GM12878 (cell line): ENCODE results near the gene ATP4A. TPM values are rescaled to one million over a fixed set of nuclear protein-coding genes. Genes with fewer than 3 reads are reported as not detected.
A peak's percentile ranks its signal among the peaks of the same experiment; 100 is the strongest.

Experiments
- ATAC-seq: fragments of 200-7000 bp; cut with Tn5 transposase; 3 replicates; pipeline ENCODE4 v1.9.1; 2020; ENCODE audit warnings: mild to moderate bottlenecking, moderate library complexity
- BruUV-seq: library from RNA; stranded (reverse); fragments of 400-500 nt; replicated peaks from 2 replicates; lab custom pipeline; 2021; lab: Mats Ljungman, UMichigan
- CTCF ChIA-PET: fragments of 300-600 bp; sonication (Branson Sonifier 250); formaldehyde crosslinking; extraction: SDS; loops from one replicate; lab custom pipeline; 2021; ENCODE audit warnings: inconsistent platforms; lab: Yijun Ruan, JAX
- POLR2A ChIA-PET: fragments of 350-600 bp; formaldehyde crosslinking; extraction: SDS; loops from one replicate; lab custom pipeline; 2021; ENCODE audit warnings: inconsistent platforms; lab: Charles Lee
- RAD21 ChIA-PET: fragments of 300-600 bp; sonication (Branson Sonifier 250); formaldehyde crosslinking; loops from one replicate; lab custom pipeline; 2023; ENCODE audit warnings: antibody characterized with exemption; ENCODE audit not compliant: unreplicated experiment; lab: Charles Lee
- SMC1A ChIA-PET: fragments of 300-600 bp; sonication (Branson Sonifier 250); formaldehyde crosslinking; loops from one replicate; lab custom pipeline; 2023; ENCODE audit not compliant: unreplicated experiment, uncharacterized antibody; lab: Charles Lee
- DNase-seq: peaks from one replicate; pipeline ENCODE4 v3.0.0-alpha.2; 2011; ENCODE audit warnings: low read depth, low spot score
- FAIRE-seq: peaks from 3 replicates; lab custom pipeline; 2011; peaks lifted over from hg19 to GRCh38; lab: Jason Lieb, UNC
- H2AFZ ChIP-seq: 2 replicates; pipeline ENCODE4 v1.6.0; 2011; ENCODE audit warnings: low read depth, low read length, control low read depth; ENCODE audit not compliant: control insufficient read depth
- H3K27ac ChIP-seq: 2 replicates; pipeline ENCODE4 v1.5.1; 2011; ENCODE audit warnings: control low read depth; ENCODE audit not compliant: control insufficient read depth, insufficient read depth
- H3K27me3 ChIP-seq, 2 experiments: replicated peaks in 1 of 2; 2 replicates each; pipeline versions ENCODE4 v1.6.0 to v1.6.1; 2011; ENCODE audit warnings: low read length in 1 of 2; ENCODE audit not compliant: control insufficient read depth in 2 of 2, insufficient read depth in 2 of 2
- H3K36me3 ChIP-seq, 2 experiments: 2 replicates each; pipeline ENCODE4 v1.5.1; 2011; ENCODE audit warnings: low read length in 1 of 2; ENCODE audit not compliant: control insufficient read depth in 2 of 2, insufficient read depth in 2 of 2
- H3K4me1 ChIP-seq: 2 replicates; pipeline ENCODE4 v1.6.1; 2011; ENCODE audit warnings: mild to moderate bottlenecking, low read length, moderate library complexity, mixed read lengths; ENCODE audit not compliant: control insufficient read depth, insufficient read depth
- H3K4me2 ChIP-seq: 2 replicates; pipeline ENCODE4 v1.6.0; 2011; ENCODE audit warnings: control low read depth; ENCODE audit not compliant: control insufficient read depth, insufficient read depth
- H3K4me3 ChIP-seq: fragments of 200-600 bp; sonication (generic); 2 replicates; pipeline ENCODE4 v1.5.1; 2016
- H3K79me2 ChIP-seq: 2 replicates; pipeline ENCODE4 v1.6.0; 2011; ENCODE audit warnings: low read length; ENCODE audit not compliant: control insufficient read depth, insufficient read depth
- H3K9ac ChIP-seq: 2 replicates; pipeline ENCODE4 v1.8.0; 2011; ENCODE audit warnings: low read length, control low read depth, mixed read lengths; ENCODE audit not compliant: control insufficient read depth, insufficient read depth
- H3K9me3 ChIP-seq: replicated peaks from 3 replicates; pipeline ENCODE4 v1.5.1; 2011; ENCODE audit warnings: mild to moderate bottlenecking, low read length; ENCODE audit not compliant: control insufficient read depth, insufficient read depth
- H4K20me1 ChIP-seq: 2 replicates; pipeline ENCODE4 v1.6.0; 2011; ENCODE audit not compliant: control insufficient read depth, insufficient read depth
- CREM ChIP-seq: IDR thresholded peaks from 2 replicates; pipeline ENCODE4 v1.6.1; 2014; ENCODE audit warnings: antibody characterized with exemption, low read depth
- EGR1 ChIP-seq, 2 experiments: IDR thresholded peaks; 1 replicate in 1 of 2; 2 replicates in 1 of 2; pipeline ENCODE4 v1.6.1; 2011 to 2012; ENCODE audit warnings: low read depth in 2 of 2, low read length in 2 of 2, borderline replicate concordance in 1 of 2, mild to moderate bottlenecking in 1 of 2, moderate library complexity in 1 of 2
- FOXM1 ChIP-seq: IDR thresholded peaks from 2 replicates; pipeline ENCODE4 v1.6.1; 2012; ENCODE audit warnings: low read depth, mild to moderate bottlenecking, inconsistent platforms, low read length, moderate library complexity
- MEF2B ChIP-seq: fragments of 450-650 bp; IDR thresholded peaks from 2 replicates; pipeline ENCODE4 v1.6.1; 2018; ENCODE audit warnings: mild to moderate bottlenecking, moderate library complexity; ENCODE audit not compliant: partially characterized antibody, poor library complexity, severe bottlenecking
- RCOR1 ChIP-seq: conservative IDR thresholded peaks from 2 replicates; pipeline ENCODE4 v1.6.1; 2012; ENCODE audit warnings: low read depth, low read length, improper control_type of control experiment
- SIN3A ChIP-seq: IDR thresholded peaks from 2 replicates; pipeline ENCODE4 v1.6.1; 2012; ENCODE audit warnings: low read depth, low read length, improper control_type of control experiment
- WGBS: methylation state at CpG from one replicate; pipeline ENCODE4 v1.1.6; 2016; ENCODE audit warnings: low lambda C conversion rate; ENCODE audit not compliant: insufficient replicate concordance, insufficient coverage; ENCODE audit errors: missing lambda C conversion rate; 5-methylcytosine and 5-hydroxymethylcytosine counted together
- in situ Hi-C: fragments of 300-500 bp; cut with MboI; formaldehyde crosslinking; loops from 9 replicates; pipeline ENCODE4 v1.14.3; 2018; ENCODE audit warnings: mixed read lengths
- intact Hi-C: fragments of 100-400 bp; cut with micrococcal nuclease; formaldehyde crosslinking; loops from one replicate; pipeline ENCODE4 v1.14.2; 2022; ENCODE audit not compliant: unreplicated experiment
- polyA plus RNA-seq, 11 experiments: library from polyadenylated mRNA; depleted of rRNA in 4 of 11; unstranded in 6 of 11; stranded (reverse) in 5 of 11; fragments of >200 nt; fragmentation: Nextera tagmentation in 4 of 11; fragmentation: Illumina TruSeq in 1 of 11; extraction: Ambion mirVana in 4 of 11; extraction: Trizol in 1 of 11; gene quantifications; 1 replicate in 1 of 11; 2 replicates in 10 of 11; pipeline versions ENCODE4 v1.2.1 to v1.2.3, GENCODE V29; 2011 to 2016; ENCODE audit warnings: inconsistent platforms in 2 of 11, missing spikeins in 2 of 11, low read depth in 1 of 11
- total RNA-seq, 4 experiments: library from RNA; depleted of rRNA in 3 of 4; stranded (reverse); fragments of >200 nt in 3 of 4; fragmentation: Illumina TruSeq in 1 of 4; extraction: Trizol in 1 of 4; gene quantifications; 2 replicates each; pipeline versions ENCODE4 v1.2.1 to v1.2.3, GENCODE V29; 2013 to 2021
- TF ChIP-seq, protein P1 (sequence below): IDR thresholded peaks from 2 replicates; pipeline ENCODE4 v1.6.1; 2011; ENCODE audit warnings: mild to moderate bottlenecking, low read depth, low read length, moderate library complexity; ENCODE audit not compliant: insufficient replicate concordance
- TF ChIP-seq, protein P2 (sequence below): IDR thresholded peaks from 2 replicates; pipeline ENCODE4 v1.6.1; 2012; ENCODE audit warnings: improper control_type of control experiment, low read depth, low read length; ENCODE audit not compliant: insufficient replicate concordance
- TF ChIP-seq, protein P3 (sequence below): fragments of 450-650 bp; IDR thresholded peaks from 2 replicates; pipeline ENCODE4 v1.6.1; 2016; ENCODE audit warnings: mild to moderate bottlenecking, moderate library complexity, borderline replicate concordance

ATP4A gene
- total and polyA plus RNA-seq, 10 of the 15 experiments (the other 5 are each of a cell fraction or from before 2014, with no cell fraction given), result 0.03 to 1.5 (median 0.11) TPM; not detected in 3

DNA sequence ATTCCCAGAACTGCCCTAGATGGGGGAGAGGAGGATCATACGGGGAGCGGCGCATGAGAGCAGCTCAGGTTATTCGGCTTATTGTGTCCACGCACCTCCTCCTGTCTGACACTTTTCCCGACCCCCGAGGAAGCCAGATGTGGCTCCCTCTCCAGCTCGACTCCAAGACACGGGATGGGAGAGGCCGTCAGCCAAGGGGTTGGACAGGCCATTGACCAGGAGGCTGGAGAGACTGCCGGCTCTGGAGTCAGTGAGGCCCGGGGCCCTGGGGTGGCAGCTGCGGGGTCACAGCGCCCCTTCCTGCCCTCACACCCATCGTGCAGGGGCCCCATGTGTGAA lies 52.9 kb downstream of the ATP4A start:
- ChIA-PET RAD21 (interaction anchor here (0.8 to 4.8 kb wide), 19 partner anchors 15 to 443 kb away, joined by 3 to 24 read pairs (median 3); partner anchors contain the start of genes COX6B1, HAUS5 and LIN37), POLR2A (interaction anchor here (0.6 to 2.6 kb wide), 7 partner anchors 24 to 138 kb away, joined by 3 to 14 read pairs (median 5); partner anchors contain the start of genes COX6B1 and HAUS5), CTCF (interaction anchor here (0.7 to 6.3 kb wide), 39 partner anchors 10 to 368 kb away, joined by 3 to 87 read pairs (median 5); partner anchors contain the start of genes COX6B1, ETV2, FXYD7 and HAUS5), SMC1A (interaction anchor here (0.7 to 5.7 kb wide), 11 partner anchors 15 to 163 kb away, joined by 3 to 35 read pairs (median 5); partner anchors contain the start of genes FFAR1, FFAR2 and HAUS5)
- H2AFZ ChIP-seq, result no peak overlapping the region; the same call in 1 of the 2 replicates
- no peaks in the 10 kb centered on the region for H4K20me1 ChIP-seq
- in situ Hi-C loops, result no loop called here
- intact Hi-C loops, result loop anchor here (1.0 to 2.0 kb wide), 2 partner anchors 34 to 82 kb away; partner anchors contain the start of gene TMEM147
- H3K36me3 ChIP-seq, result no peaks in the 10 kb centered on the region
- TF ChIP-seq CREM, result no peak
- no peak for TF ChIP-seq FOXM1
- TF ChIP-seq RCOR1, result no peak
- TF ChIP-seq SIN3A, result no peak
- no peak for TF ChIP-seq EGR1 (IDR thresholded peaks at IDR 0.05; ENCODE audit: borderline replicate concordance in 1 of 2, low read depth in 2 of 2, low read length in 2 of 2)
- TF ChIP-seq, protein P1, sequence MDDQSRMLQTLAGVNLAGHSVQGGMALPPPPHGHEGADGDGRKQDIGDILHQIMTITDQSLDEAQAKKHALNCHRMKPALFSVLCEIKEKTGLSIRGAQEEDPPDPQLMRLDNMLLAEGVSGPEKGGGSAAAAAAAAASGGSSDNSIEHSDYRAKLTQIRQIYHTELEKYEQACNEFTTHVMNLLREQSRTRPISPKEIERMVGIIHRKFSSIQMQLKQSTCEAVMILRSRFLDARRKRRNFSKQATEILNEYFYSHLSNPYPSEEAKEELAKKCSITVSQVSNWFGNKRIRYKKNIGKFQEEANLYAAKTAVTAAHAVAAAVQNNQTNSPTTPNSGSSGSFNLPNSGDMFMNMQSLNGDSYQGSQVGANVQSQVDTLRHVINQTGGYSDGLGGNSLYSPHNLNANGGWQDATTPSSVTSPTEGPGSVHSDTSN, result no peak
- TF ChIP-seq, protein P2, sequence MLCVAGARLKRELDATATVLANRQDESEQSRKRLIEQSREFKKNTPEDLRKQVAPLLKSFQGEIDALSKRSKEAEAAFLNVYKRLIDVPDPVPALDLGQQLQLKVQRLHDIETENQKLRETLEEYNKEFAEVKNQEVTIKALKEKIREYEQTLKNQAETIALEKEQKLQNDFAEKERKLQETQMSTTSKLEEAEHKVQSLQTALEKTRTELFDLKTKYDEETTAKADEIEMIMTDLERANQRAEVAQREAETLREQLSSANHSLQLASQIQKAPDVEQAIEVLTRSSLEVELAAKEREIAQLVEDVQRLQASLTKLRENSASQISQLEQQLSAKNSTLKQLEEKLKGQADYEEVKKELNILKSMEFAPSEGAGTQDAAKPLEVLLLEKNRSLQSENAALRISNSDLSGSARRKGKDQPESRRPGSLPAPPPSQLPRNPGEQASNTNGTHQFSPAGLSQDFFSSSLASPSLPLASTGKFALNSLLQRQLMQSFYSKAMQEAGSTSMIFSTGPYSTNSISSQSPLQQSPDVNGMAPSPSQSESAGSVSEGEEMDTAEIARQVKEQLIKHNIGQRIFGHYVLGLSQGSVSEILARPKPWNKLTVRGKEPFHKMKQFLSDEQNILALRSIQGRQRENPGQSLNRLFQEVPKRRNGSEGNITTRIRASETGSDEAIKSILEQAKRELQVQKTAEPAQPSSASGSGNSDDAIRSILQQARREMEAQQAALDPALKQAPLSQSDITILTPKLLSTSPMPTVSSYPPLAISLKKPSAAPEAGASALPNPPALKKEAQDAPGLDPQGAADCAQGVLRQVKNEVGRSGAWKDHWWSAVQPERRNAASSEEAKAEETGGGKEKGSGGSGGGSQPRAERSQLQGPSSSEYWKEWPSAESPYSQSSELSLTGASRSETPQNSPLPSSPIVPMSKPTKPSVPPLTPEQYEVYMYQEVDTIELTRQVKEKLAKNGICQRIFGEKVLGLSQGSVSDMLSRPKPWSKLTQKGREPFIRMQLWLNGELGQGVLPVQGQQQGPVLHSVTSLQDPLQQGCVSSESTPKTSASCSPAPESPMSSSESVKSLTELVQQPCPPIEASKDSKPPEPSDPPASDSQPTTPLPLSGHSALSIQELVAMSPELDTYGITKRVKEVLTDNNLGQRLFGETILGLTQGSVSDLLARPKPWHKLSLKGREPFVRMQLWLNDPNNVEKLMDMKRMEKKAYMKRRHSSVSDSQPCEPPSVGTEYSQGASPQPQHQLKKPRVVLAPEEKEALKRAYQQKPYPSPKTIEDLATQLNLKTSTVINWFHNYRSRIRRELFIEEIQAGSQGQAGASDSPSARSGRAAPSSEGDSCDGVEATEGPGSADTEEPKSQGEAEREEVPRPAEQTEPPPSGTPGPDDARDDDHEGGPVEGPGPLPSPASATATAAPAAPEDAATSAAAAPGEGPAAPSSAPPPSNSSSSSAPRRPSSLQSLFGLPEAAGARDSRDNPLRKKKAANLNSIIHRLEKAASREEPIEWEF, result no peak
- TF ChIP-seq, protein P3, sequence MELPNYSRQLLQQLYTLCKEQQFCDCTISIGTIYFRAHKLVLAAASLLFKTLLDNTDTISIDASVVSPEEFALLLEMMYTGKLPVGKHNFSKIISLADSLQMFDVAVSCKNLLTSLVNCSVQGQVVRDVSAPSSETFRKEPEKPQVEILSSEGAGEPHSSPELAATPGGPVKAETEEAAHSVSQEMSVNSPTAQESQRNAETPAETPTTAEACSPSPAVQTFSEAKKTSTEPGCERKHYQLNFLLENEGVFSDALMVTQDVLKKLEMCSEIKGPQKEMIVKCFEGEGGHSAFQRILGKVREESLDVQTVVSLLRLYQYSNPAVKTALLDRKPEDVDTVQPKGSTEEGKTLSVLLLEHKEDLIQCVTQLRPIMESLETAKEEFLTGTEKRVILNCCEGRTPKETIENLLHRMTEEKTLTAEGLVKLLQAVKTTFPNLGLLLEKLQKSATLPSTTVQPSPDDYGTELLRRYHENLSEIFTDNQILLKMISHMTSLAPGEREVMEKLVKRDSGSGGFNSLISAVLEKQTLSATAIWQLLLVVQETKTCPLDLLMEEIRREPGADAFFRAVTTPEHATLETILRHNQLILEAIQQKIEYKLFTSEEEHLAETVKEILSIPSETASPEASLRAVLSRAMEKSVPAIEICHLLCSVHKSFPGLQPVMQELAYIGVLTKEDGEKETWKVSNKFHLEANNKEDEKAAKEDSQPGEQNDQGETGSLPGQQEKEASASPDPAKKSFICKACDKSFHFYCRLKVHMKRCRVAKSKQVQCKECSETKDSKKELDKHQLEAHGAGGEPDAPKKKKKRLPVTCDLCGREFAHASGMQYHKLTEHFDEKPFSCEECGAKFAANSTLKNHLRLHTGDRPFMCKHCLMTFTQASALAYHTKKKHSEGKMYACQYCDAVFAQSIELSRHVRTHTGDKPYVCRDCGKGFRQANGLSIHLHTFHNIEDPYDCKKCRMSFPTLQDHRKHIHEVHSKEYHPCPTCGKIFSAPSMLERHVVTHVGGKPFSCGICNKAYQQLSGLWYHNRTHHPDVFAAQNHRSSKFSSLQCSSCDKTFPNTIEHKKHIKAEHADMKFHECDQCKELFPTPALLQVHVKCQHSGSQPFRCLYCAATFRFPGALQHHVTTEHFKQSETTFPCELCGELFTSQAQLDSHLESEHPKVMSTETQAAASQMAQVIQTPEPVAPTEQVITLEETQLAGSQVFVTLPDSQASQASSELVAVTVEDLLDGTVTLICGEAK, result no peak
- no peak for TF ChIP-seq MEF2B
- ATAC-seq, result no peak
- 36% methylated on average over 15 of the region's 15 CpGs for WGBS
- no peak for FAIRE-seq
- peak overlapping the region; percentile 91; the same call in 1 of the 2 replicates for H3K4me2 ChIP-seq
- no peaks in the 10 kb centered on the region for H3K9me3 ChIP-seq
- H3K4me3 ChIP-seq, result no peak overlapping the region
- H3K79me2 ChIP-seq, result no peaks in the 10 kb centered on the region
- H3K9ac ChIP-seq, result no peak overlapping the region
- no peak overlapping the region for H3K27ac ChIP-seq
- BruUV-seq, result no TSS peak
- no peak for DNase-seq
- H3K4me1 ChIP-seq, result peaks cover 8% of the 10 kb centered on the region
- H3K27me3 ChIP-seq, result no peaks in the 10 kb centered on the region; a peak in 1 of 4 replicates
